T-helper 1 cell (primary cell): ENCODE measurements around the gene BRPF3.
A peak's percentile ranks its signal among the peaks of the same experiment; 100 is the strongest.
"Not testable (repeated sequence)": the region's sequence is repeated elsewhere in the genome, so short reads cannot be mapped to it uniquely, and the experiment has no call there.

Experiments used
- DNase-seq, 5 donors: peaks; one replicate each; pipeline ENCODE4 v3.0.0-alpha.2; 2012 to 2020

The BRPF3 gene

DNA sequence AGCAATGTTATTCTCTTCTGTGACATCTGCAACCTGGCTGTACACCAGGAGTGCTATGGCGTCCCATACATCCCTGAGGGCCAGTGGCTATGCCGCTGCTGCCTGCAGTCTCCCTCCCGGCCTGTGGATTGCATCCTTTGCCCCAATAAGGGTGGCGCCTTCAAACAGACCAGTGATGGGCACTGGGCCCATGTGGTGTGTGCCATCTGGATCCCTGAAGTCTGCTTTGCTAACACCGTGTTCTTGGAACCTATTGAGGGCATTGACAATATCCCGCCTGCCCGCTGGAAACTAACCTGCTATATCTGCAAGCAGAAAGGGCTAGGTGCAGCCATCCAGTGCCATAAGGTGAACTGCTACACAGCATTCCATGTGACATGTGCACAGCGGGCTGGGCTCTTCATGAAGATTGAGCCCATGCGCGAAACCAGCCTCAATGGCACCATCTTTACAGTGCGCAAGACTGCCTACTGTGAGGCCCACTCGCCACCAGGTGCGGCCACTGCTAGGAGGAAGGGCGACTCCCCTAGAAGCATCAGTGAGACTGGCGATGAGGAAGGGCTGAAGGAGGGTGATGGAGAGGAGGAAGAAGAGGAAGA is 4.6 kb downstream of the BRPF3 start:
- DNase-seq: no peak

DNA sequence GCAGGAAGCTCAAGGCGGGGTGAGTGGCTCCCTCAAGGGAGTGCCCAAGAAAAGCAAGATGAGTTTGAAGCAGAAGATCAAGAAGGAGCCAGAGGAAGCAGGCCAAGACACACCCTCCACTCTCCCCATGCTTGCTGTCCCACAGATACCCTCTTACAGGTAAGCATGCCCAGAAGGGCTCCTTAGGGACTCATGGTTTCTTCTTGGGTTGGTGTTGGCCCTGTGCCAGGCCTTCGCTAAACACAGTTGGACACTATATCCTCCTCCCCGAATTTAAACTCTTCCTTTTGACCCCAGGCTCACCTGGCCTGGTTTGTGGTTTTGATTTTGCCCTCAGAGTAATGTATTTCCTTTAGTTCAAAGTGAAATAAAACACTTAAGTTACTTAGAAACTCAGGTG is 5.1 kb downstream of the BRPF3 start:
- no peak for DNase-seq

DNA sequence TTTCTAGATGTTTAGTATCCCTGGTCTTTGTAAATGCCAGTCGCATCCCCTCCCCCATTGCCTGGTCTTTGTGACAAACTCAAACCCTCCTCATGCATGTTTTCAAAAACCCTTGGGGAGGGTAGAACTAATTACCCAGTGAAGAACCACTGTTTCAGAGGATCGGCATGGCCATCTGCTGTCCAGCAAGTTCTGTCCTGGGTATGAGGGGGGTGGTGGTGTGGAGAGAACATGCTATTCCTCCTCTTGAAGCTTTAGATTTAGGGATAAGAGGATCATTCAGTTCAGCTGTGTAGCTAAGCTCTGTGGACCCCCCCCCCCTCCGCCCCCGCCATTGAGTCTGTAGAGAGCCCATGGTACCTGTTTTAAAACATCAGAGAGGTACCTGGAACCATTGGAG is 5.6 kb downstream of the BRPF3 start:
- no peak for DNase-seq

DNA sequence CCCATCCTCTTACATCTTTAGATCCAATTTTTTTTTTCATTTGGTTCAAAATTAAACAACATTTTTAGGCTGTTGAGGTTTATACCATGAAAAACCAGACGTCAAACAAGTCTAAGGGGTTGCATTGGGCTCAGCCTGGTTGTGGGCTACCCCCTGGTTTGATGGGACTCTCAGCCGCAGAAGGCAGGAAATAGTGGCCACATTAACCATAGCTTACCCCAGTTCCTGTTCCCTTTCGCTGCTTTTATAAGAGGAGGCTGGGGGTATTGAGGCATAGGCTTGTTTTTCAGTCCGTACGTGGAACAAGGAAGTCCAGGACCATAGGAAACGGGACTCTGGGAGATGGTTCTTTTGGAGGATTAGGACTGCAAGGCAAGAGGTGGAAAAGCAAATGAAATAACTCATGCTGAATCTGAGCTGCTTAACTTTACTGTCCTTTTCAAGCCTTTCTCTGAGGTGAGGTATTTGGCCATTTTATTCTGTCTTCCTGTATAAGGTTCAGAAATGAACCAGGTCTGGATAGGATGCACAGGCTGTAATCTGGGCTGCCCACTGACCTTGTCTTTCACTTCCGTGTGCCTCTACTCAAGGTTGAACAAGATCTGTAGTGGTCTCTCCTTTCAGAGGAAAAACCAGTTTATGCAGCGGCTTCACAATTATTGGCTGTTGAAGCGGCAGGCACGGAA is 7.7 kb downstream of the BRPF3 start:
- DNase-seq: peak in 4 of 5 donors; percentile 29 to 67 (median 30)

DNA sequence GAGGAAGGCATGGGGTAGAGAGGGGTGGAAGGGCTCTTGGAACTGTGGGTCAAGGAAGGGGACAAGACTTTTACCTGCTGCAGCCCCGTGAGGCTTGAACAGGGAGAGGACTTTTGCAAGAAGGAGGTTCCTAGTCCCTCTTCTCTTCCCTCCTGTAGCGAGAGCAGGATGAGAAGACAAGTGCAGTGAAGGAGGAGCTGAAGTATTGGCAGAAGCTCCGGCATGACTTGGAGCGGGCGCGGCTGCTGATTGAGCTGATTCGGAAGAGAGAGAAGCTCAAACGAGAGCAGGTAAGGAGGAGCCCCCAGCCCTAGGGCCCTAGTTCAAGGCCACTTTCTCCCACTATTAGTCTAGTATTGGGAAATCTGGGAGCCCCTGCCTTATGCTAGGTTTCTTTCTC is 10.6 kb downstream of the BRPF3 start:
- no peak for DNase-seq

DNA sequence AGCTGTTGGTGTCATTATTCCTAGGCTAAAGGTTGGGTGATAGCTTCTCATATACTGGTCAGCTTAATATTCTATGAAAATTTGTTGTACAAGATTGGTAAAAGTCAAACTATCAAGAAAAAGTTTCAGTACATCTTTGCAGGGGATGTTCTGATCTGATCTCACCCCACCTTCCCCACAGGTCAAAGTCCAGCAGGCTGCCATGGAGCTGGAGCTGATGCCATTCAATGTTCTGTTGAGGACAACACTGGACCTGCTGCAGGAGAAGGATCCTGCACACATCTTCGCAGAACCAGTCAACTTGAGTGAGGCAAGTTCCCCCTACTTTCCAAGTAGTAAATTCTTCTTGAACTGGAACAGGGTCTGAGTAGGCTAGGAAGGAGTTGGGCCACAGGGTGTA is 13.1 kb downstream of the BRPF3 start:
- DNase-seq: no peak

DNA sequence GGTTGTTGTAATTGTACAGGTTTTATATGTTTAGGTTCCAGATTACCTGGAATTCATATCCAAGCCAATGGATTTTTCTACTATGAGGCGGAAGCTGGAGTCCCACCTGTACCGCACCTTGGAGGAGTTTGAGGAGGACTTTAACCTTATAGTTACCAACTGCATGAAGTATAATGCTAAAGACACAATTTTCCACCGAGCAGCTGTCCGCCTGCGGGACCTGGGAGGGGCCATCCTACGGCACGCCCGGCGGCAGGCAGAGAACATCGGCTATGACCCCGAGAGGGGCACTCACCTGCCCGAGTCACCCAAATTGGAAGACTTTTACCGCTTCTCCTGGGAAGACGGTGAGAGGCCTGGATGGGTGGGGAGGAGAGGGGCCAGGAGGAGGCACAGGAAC is 13.6 kb downstream of the BRPF3 start:
- DNase-seq: no peak

DNA sequence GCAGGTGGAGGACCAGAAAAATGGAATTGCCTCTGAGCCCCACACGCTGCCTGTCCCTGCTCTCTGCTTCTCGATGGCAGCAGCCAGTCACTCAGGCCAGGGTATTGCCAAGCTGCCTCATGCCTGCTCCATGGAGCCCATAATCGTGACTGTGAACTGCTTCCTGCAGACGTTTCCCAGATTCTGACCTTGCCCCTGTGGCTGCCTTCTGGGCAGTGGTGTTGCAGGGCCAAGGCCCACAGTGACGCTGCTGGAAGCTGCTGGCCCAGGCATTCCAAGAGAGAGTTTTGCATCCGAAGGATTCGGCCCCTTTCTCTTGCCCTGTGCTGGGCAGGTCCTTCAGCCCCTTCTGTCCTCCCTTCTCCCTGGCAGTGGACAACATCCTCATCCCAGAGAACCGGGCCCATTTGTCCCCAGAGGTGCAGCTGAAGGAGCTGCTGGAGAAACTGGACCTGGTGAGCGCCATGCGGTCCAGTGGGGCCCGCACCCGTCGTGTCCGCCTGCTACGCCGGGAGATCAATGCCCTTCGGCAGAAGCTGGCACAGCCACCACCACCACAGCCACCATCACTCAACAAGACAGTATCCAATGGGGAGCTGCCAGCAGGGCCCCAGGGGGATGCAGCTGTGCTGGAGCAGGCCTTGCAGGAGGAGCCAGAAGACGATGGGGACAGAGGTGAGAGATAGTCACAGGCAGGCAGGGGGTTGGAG is 14.5 kb downstream of the BRPF3 start:
- no peak for DNase-seq

DNA sequence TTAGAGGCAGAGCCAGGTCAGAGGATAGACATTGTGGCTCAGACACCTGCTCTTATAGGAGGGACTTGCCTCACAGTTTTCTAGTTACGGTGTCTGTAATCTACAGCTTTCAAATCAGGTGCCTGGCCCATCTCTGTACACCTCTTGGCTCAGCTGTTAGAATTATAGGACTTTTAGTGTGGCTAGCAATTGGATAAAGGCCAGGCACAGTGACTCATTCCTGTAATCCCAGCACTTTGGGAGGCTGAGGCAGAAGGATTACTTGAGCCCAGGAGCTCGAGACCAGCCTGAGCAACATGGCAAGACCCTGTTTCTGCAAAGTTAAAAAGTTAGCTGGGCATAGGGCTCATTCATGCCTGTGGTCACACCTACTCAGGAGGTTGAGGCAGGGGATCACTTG is 20.0 kb downstream of the BRPF3 start:
- no peak for DNase-seq

DNA sequence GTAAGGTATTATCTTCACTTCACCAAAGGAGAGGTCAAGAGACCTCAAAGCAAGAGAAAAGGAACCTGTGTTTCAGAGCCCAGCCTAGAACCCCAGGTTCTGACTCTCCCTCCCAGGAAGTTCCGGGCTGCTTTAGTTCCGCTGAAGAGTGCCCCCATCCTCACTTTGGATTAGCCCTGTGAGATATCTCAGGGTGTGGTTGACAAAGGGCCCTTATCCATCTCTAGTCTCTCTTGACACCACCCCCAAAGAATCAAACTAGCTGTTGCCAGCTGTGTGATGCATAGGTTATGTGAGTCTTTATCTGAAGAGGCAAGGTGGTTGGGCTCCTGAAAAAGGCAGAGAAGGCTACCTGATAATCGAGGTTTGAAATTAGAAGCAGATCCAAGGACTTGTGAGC is 20.6 kb downstream of the BRPF3 start:
- DNase-seq: no peak

DNA sequence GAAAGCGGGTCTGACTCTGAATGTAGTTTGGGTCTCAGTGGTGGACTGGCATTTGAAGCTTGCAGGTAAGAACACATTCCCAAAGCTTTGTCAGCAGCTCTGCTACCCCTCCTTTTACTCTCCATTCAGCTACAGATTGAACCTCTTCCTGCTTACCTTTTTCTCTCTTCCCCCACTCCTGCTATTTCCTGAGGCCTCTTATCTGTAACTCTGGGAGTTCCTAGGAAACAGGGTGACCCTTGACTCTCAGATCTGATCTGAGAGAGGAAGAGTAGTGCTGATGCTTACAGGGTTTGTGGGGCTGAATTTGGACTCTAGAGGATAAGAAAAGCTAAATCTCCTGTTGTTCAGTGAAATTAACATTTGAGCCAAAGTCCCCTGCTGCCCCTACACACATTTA is 21.4 kb downstream of the BRPF3 start:
- DNase-seq: no peak

DNA sequence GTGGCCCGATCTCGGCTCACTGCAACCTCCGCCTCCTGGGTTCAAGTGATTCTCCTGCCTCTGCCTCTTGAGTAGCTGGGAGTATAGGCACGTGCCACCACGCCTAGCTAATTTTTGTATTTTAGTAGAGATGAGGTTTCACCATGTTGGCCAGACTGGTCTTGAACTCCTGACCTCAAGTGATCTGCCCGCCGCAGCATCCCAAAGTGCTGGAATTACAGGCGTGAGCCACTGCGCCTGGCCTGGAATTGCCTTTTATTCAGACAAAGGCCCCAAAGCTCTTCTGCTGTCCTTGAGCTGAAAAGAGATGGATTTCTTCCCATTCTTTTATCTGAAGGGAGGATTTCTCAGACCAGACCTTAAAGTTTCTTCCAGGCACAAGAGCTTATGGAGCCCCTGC is 22.0 kb downstream of the BRPF3 start:
- DNase-seq: not testable (repeated sequence)

DNA sequence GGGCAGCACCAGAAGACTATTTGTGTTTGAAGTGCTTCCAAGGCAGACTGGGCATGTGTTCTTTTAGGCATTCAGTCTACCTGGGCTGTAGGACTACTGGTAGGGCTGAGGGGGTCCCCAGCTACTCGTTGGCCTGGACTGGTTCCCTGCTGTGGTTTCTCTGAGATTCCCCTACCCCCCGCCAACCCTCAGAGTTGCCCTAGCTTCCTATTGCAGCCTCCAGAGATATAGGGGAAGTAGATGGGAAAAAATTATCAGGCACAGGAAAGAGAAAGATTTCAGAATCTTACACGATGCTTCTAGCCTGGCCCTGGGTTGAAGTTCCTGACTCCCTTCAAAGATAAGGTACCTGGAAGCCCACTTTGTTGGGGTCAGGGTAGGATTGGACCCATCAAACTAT is 22.5 kb downstream of the BRPF3 start:
- no peak for DNase-seq

DNA sequence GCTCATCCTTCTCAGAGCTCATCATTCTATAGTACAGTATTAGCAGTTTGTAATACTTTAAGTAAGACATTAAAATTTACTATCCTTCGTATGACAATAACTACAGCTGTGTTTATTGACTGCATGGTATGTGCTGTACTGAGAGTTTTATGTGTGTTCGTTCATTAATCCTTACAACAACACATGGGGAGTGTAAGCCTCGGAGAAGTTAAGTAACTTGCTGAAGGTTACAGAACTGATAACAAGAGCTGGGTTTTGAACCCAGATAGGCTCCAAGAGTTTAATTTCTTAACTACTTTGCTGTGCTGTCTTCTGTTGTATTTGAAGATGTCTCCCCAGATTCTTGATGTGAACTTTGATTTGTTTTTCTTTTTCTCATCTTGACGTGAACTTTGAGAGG is 23.7 kb downstream of the BRPF3 start:
- DNase-seq: no peak

DNA sequence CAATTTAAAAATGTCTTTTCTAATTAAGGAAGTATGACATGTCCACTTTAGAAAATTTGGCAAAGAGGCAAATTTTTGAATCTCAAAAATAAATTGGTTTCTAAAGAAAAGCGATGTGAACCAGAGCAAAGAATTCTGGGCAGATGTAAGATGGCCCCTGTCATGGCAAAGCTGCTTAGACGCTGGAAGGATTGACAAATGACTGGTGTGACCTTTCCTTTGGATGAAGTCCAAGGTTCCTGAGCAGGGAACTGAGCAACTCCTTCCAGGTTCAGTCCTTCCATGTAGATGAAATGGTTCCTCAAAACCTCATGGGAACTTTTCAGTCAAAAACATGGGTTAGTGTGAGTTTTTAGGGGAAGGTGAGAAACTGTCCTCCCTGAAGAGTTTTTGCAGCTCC is 25.1 kb downstream of the BRPF3 start:
- no peak for DNase-seq

DNA sequence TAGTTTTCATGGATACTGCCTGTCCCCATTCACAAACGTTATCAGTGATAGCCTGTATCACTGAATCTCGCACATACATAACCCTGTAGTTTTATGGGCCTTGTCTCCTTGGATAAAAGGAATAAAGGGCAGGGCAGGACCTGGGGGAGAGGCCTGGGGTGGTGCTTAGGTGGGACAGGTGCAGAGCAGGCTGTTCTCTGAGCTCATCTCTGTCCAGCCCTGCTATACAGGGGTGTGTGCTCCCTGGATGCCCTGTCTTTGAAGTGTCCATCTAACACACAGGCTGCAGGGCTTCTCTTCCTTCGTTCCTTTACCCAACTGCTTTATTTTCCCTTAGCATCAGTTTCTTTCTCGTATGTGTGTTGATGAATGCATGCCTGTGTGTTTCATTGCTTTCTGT is 26.4 kb downstream of the BRPF3 start:
- DNase-seq: no peak

DNA sequence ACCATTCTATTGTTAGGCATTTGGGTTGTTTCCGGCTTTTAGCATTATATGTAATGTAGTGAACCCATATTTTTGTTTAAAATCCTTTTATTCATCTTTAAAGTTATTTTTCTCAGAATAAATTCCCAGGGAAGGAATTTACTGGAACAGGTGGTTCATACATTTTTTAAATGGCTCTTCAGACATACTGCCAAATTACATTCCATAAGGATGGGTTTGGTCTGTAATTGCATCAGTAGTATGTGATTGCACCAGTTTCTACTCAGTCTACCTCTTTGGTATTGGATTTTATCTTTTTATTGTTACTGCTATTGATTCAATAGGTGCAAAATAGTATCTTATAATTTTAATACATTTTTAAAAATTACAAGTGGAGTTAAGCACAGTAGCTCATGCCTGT is 27.2 kb downstream of the BRPF3 start:
- no peak for DNase-seq

DNA sequence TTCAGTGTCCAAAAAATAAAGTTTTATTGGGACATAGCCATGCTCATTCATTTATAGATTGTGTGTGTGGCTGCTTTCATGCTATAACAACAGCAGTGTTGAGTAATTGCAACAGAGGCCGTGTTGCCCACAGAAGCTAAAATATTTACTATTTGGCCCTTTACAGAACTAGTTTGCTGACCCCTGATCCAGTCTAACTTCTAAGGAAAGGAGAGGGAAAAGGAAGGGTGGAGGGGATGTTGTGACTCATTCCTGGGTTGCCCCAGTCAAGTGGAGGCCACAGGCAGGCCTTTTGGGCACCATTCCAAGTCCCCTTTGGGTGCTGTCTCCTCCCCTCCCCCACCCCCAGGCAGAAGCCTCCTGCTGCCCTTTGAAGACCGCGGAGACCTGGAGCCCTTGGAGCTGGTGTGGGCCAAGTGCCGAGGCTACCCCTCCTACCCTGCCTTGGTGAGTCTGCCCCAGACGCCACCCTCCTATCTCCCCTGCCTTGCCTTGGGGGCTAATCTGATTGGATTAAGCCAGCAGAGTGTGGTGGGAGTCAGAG is 28.4 kb downstream of the BRPF3 start:
- no peak for DNase-seq

DNA sequence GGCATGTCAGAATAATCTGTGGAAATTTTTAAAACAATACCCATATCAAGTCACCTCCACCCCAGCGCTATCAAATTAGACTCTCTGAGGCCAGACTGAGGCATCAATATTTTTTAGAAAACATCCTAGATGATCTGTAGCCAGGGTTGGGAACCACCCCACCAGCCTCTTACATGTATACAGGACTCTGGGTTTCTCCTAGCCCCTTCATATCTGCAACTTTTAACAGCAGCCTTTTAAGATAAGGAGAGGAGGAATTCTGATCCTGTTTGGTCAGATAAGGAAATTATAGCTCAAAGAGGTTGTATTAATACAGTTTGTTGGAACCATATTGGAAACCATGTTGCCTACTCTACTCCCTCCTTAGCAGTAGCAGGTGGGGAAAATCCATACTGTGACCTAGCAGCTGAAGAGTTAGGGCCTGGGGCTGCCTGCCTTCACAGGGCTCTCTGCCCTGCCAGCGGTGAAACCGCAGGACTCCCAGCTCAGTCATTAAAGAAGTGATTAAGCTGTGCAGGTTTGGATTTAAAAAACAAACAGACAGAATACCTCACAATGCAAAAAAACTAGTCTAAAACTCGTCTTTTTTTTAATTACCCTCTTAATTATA is 30.0 kb downstream of the BRPF3 start:
- DNase-seq: no peak

DNA sequence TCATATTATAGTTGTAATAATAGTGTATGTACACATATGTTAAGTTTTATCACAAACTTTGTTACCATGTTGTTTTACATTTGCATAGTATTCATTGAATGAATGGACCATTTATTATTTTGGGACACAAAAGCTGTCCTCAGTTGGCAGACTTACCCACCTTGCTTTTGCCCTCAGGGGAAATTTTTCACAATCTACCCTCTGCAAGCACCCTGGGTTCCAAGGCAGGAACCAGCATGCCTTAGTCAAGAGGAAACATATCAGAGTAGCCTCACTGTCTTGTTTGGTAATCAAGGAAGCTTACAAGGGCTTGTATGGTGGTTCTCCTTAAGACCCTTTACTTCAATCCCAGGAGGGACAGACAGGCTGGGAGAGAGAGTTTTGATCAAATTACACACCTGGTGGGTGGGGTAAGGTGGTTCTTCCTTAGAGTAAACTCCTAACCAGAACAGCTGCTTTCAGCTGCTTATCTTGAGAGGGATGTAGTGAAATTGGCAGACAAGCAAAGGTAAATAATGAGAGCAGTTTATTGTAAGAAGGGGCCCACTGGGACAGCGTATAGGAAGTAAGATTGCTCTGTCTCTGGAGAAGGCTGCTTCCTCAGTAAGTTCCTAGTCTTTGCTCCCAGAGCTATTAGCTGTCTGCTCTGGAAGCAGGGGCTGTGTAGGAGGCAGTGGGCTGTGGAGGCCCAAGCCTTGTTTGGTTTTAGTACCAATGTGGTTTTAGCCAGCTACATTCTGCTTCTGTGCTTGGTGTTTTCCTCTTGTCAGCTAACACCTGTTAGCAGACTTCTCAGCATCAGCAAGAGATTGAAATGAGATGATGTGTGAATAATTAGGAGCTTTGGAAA is 31.1 kb downstream of the BRPF3 start:
- no peak for DNase-seq

DNA sequence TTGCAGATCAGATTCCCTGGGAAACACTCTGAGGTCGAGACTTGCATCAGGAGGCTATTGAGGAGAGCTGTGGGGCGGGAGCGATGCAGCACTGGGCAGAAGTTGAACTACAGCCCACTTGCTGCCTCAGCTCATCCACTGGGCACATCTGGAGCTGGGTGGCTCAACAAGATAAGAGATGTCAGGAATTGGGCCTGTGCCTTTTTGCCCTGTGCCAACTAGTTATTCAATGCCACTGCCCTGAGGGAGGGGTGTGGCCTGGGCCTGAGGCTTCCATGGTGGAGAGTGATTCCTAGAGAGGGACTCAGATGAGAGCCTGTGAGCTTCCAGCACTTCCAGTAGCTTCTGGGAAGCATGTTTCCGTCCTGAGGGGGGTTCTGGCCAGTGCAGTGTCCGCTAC is 32.7 kb downstream of the BRPF3 start:
- no peak for DNase-seq

DNA sequence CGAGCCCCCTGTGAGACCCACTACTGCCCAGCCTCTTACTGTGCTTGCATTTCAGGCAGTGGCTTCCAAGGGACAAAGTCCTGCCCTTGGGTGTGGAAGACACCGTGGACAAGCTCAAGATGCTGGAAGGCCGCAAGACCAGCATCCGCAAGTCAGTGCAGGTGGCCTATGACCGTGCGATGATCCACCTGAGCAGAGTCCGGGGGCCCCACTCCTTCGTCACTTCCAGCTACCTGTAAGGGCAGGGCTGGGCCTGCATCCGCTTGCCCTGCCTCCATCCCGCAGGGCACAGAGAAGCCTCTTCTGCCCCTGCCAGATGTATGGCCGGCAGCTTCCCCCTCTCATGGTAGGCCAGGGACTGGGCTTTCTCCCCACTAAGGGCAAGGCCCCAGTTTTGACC is 33.8 kb downstream of the BRPF3 start:
- no peak for DNase-seq

DNA sequence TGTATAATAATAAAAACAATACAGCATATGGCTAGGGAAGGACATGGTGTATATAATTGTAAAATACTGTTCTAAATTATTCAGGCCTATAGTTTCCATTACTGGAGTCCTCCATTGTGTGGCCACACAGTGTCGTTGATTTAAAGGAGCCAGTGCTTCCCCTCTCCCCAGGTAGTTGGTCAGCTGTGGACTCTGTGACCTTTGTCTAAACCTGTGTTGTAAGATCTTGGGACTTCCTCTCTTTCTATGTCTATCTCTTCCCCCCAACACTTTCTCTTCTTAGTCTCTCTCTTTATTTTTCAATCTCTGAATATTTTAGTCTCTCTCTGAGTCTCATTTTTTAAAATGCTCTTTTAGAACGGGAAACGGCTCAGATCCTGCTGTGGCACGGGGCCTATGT is 35.6 kb downstream of the BRPF3 start:
- no peak for DNase-seq
